Measurements from ENCODE around the gene ANKDD1B.

Gene ANKDD1B

GRCh38 chr5:75612901-75613300, 1.6 kb downstream of the ANKDD1B start:
- no peak for DNase-seq (ENCODE audit: low read depth, low spot score)
- TF ChIP-seq CTCF (IDR thresholded peaks at IDR 0.05; ENCODE audit: insufficient read depth, low read length, missing control alignments), result no peak
- POLR2A ChIA-PET, result no interaction called here
- CTCF ChIA-PET, result no interaction called here
- no peak overlapping the region for H3K4me3 ChIP-seq (ENCODE audit: low read depth, low read length)

GRCh38 chr5:75614176-75614575, 2.9 kb downstream of the ANKDD1B start:
- POLR2A ChIA-PET, result no interaction called here
- DNase-seq (ENCODE audit: low read depth, low spot score), result no peak
- no peak overlapping the region for H3K4me3 ChIP-seq (ENCODE audit: low read depth, low read length)
- TF ChIP-seq CTCF (IDR thresholded peaks at IDR 0.05; ENCODE audit: insufficient read depth, low read length, missing control alignments), result no peak
- CTCF ChIA-PET, result no interaction called here

GRCh38 chr5:75616371-75616881, 5.2 kb downstream of the ANKDD1B start:
- TF ChIP-seq CTCF (IDR thresholded peaks at IDR 0.05; ENCODE audit: insufficient read depth, low read length, missing control alignments), result no peak
- ChIA-PET CTCF (interaction anchor here (1.3 kb wide), 1 partner anchor 65 kb away, joined by 5 read pairs; no protein-coding TSS in a partner anchor), POLR2A (no interaction called here)
- H3K4me3 ChIP-seq (ENCODE audit: low read depth, low read length), result no peak overlapping the region
- no peak for DNase-seq (ENCODE audit: low read depth, low spot score)

GRCh38 chr5:75616971-75617621, 5.8 kb downstream of the ANKDD1B start:
- TF ChIP-seq CTCF (IDR thresholded peaks at IDR 0.05; ENCODE audit: insufficient read depth, low read length, missing control alignments), result no peak
- no peak overlapping the region for H3K4me3 ChIP-seq (ENCODE audit: low read depth, low read length)
- POLR2A ChIA-PET, result no interaction called here
- CTCF ChIA-PET, result interaction anchor here (1.3 kb wide), 1 partner anchor 64 kb away, joined by 5 read pairs; no protein-coding TSS in a partner anchor
- no peak for DNase-seq (ENCODE audit: low read depth, low spot score)

GRCh38 chr5:75617736-75618352, 6.6 kb downstream of the ANKDD1B start:
- DNase-seq (ENCODE audit: low read depth, low spot score), result peak; percentile 64
- no peak overlapping the region for H3K4me3 ChIP-seq (ENCODE audit: low read depth, low read length)
- TF ChIP-seq CTCF (IDR thresholded peaks at IDR 0.05; ENCODE audit: insufficient read depth, low read length, missing control alignments), result no peak
- CTCF ChIA-PET, result no interaction called here
- POLR2A ChIA-PET, result no interaction called here

GRCh38 chr5:75620184-75620959, 9.1 kb downstream of the ANKDD1B start:
- CTCF ChIA-PET, result interaction anchor here (1.0 kb wide), 1 partner anchor 61 kb away, joined by 3 read pairs; no protein-coding TSS in a partner anchor
- DNase-seq (ENCODE audit: low read depth, low spot score), result no peak
- POLR2A ChIA-PET, result interaction anchor here (0.6 kb wide), 1 partner anchor 1657 kb away, joined by 3 read pairs; no protein-coding TSS in a partner anchor
- no peak overlapping the region for H3K4me3 ChIP-seq (ENCODE audit: low read depth, low read length)
- TF ChIP-seq CTCF (IDR thresholded peaks at IDR 0.05; ENCODE audit: insufficient read depth, low read length, missing control alignments), result no peak

Measured in AG04449 (cell line).